Astrocyte of the spinal cord (primary cell): ENCODE results near the gene ENC1.

Experiments
- DNase-seq: peaks from one replicate; pipeline ENCODE4 v3.0.0; 2011; ENCODE audit warnings: low read depth, low spot score
- H3K4me3 ChIP-seq: 2 replicates; pipeline ENCODE4 v1.5.1; 2011; ENCODE audit warnings: low read depth, mild to moderate bottlenecking, low read length, moderate library complexity
- in situ Hi-C: cut with HindIII; loops from 2 replicates; pipeline ENCODE4 v1.10.0; 2017; ENCODE audit warnings: low sequenced_read_pairs
- TF ChIP-seq, protein P1 (sequence below): IDR thresholded peaks from 2 replicates; pipeline ENCODE4 v1.5.1; 2012; ENCODE audit warnings: low read depth, mild to moderate bottlenecking, low read length, inconsistent platforms

The ENC1 gene

DNA sequence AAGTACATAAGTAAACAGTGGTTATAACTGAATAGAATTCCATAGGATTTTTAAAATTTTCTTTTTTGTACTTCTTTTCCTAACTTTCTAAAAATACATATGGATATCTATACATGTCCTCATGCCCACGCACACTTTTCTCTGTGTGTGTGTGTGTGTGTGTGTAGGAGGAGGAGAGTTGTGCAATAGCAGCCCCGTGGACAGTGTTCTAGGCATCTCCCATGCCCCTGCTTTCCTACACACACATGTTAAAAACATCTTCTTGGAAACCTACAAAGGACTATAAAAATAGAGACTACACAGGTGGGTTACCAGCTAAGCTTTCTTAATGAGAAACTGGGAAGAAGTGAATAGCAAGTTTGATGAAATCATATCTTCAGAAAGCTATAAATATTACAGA, 24.7 kb upstream of the ENC1 start:
- no peak for DNase-seq
- in situ Hi-C loops: no loop called here
- H3K4me3 ChIP-seq: no peak overlapping the region
- TF ChIP-seq, protein P1, sequence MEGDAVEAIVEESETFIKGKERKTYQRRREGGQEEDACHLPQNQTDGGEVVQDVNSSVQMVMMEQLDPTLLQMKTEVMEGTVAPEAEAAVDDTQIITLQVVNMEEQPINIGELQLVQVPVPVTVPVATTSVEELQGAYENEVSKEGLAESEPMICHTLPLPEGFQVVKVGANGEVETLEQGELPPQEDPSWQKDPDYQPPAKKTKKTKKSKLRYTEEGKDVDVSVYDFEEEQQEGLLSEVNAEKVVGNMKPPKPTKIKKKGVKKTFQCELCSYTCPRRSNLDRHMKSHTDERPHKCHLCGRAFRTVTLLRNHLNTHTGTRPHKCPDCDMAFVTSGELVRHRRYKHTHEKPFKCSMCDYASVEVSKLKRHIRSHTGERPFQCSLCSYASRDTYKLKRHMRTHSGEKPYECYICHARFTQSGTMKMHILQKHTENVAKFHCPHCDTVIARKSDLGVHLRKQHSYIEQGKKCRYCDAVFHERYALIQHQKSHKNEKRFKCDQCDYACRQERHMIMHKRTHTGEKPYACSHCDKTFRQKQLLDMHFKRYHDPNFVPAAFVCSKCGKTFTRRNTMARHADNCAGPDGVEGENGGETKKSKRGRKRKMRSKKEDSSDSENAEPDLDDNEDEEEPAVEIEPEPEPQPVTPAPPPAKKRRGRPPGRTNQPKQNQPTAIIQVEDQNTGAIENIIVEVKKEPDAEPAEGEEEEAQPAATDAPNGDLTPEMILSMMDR: no peak

DNA sequence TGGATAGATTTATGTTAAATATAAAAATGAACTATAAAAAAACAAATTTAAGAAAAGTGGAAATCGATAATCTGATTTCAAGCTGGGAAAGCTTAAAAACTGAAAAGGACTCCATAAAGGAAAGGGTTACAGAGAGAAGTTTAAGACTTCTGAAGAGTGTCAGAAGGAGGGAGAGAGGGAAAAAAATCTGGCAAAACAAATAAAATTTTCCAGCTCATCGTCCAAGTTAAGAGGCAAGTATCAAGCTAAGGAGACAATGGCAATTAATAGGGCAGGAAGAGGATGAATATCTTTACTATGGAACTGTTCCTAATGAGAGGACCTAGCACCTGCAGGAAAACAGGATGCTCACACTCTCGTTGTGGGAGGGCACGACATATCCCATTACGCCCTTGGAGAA, 24.0 kb upstream of the ENC1 start:
- no peak for DNase-seq
- H3K4me3 ChIP-seq: no peak overlapping the region
- TF ChIP-seq, protein P1: no peak
- in situ Hi-C loops: no loop called here

DNA sequence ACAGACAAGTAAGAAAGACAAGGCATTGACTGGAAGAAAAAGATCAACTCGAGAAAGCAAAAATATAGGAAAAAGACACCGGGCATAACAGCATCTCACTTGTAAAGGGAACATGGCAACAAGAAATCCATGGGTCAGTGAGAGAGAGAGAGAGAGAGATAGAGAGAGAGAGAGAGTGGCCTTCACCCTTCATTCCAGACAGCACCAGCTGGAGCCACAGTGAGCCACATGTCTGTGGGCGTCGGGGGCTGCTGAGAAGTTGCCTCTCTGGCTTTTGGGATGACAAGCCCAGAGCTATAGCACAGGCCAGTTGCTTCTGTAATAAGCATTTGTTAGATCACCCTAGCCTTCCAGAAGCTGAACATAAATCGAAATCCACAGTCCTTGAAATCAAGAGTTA, 20.3 kb upstream of the ENC1 start:
- in situ Hi-C loops: no loop called here
- DNase-seq: no peak
- H3K4me3 ChIP-seq: no peak overlapping the region
- TF ChIP-seq, protein P1: no peak

DNA sequence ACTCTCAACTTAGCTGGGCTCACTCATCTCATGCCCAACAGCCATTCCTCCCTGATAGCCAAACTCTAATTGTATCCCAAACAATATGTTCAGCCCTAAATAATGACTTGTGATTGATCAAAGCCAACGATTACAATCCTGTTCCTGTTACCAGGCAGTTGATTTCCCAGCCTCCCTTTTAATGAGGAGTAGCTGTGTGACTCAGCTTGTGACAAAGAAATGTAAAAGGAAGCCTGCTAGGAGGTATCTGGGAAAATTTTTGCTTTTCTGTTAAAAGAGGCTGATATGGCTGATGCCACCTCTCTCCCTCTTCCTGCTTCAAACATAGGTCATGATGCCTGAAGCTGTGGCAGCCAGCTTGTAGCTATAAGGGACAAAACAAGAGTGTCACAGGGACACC, 19.6 kb upstream of the ENC1 start:
- no peak for DNase-seq
- no peak overlapping the region for H3K4me3 ChIP-seq
- TF ChIP-seq, protein P1: no peak
- in situ Hi-C loops: no loop called here

DNA sequence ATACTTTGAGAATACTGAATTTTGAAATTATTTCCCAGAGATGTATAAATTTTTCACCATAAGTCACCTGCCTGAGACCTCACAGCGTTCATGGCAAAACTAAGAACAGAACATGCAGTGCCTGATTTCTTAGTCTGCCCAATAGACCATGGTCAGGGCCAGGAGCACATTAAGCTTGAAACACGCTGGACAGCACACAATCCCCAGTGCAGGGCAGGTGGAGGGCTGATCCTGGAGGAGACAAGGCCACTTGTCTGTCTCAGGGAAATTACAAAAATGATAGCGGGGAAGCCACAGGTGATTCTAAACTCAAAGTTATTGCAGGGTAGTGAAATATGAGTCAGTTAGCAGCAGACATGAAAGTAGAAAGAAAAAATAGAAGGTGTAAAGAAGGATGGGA, 18.6 kb upstream of the ENC1 start:
- TF ChIP-seq, protein P1: no peak
- in situ Hi-C loops: loop anchor here (10.0 kb wide), 1 partner anchor 744 kb away; no protein-coding TSS in a partner anchor
- no peak overlapping the region for H3K4me3 ChIP-seq
- no peak for DNase-seq

DNA sequence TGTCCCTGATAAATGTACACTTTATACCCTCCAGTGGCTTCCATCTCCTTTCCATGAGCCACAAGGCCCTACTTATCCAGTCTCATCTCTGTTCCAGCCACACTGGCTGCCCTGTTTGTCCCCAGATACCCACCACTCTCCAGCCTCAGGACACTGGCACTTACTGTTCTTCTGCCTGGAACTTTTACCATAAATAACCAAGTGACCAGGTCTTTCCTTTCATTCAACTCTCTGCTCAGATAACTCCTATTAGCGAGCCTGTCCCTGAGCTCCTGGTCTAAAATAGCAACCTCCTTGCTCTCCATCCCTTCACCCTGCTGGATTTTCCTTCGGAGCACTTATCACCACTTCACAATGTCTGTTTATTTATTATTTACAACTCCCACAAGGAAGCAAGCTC, 16.6 kb upstream of the ENC1 start:
- TF ChIP-seq, protein P1: no peak
- H3K4me3 ChIP-seq: no peak overlapping the region
- in situ Hi-C loops: loop anchor here (10.0 kb wide), 1 partner anchor 742 kb away; no protein-coding TSS in a partner anchor
- no peak for DNase-seq

DNA sequence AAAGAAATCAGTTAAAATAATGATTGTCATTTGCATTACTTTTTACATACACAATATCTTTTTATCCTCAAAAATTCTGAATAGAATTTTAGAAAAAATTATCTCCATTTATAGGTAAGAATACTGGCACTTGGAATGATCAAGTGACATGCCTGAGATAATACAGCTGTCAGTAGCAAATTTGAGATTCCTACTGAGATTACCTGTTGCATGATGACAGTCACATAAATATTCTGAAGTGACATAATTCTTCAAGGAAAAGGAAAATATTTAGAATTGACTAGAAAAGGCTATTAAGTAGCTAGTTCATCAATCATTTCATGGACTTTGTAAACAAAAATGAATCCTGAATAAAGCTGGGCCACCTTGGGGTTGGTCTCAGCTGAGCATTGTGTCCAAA, 15.2 kb upstream of the ENC1 start:
- in situ Hi-C loops: loop anchor here (10.0 kb wide), 1 partner anchor 741 kb away; no protein-coding TSS in a partner anchor
- H3K4me3 ChIP-seq: no peak overlapping the region
- no peak for DNase-seq
- TF ChIP-seq, protein P1: no peak
